GM12864 (cell line): ENCODE measurements around the gene LAIR1.

Experiments used
- DNase-seq: peaks from one replicate; pipeline ENCODE4 v3.0.0-alpha.2; 2011; ENCODE audit warnings: low read depth
- H3K4me3 ChIP-seq: 2 replicates; pipeline ENCODE4 v1.5.1; 2011; ENCODE audit warnings: mild to moderate bottlenecking, low read depth, low read length, control low read depth
- TF ChIP-seq, protein P1 (sequence below): IDR thresholded peaks from 2 replicates; pipeline ENCODE4 v1.5.1; 2011; ENCODE audit warnings: low read depth, mild to moderate bottlenecking, moderate library complexity, low read length, control low read depth, inconsistent platforms; ENCODE audit errors: missing control alignments

LAIR1 gene

GRCh38 chr19:54403054-54403453 is 38.3 kb upstream of the LAIR1 start:
- no peak for DNase-seq
- TF ChIP-seq, protein P1, sequence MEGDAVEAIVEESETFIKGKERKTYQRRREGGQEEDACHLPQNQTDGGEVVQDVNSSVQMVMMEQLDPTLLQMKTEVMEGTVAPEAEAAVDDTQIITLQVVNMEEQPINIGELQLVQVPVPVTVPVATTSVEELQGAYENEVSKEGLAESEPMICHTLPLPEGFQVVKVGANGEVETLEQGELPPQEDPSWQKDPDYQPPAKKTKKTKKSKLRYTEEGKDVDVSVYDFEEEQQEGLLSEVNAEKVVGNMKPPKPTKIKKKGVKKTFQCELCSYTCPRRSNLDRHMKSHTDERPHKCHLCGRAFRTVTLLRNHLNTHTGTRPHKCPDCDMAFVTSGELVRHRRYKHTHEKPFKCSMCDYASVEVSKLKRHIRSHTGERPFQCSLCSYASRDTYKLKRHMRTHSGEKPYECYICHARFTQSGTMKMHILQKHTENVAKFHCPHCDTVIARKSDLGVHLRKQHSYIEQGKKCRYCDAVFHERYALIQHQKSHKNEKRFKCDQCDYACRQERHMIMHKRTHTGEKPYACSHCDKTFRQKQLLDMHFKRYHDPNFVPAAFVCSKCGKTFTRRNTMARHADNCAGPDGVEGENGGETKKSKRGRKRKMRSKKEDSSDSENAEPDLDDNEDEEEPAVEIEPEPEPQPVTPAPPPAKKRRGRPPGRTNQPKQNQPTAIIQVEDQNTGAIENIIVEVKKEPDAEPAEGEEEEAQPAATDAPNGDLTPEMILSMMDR, result no peak
- no peak overlapping the region for H3K4me3 ChIP-seq

GRCh38 chr19:54400913-54401312 is 36.2 kb upstream of the LAIR1 start:
- no peak for DNase-seq
- no peak overlapping the region for H3K4me3 ChIP-seq
- TF ChIP-seq, protein P1, result no peak

DNA sequence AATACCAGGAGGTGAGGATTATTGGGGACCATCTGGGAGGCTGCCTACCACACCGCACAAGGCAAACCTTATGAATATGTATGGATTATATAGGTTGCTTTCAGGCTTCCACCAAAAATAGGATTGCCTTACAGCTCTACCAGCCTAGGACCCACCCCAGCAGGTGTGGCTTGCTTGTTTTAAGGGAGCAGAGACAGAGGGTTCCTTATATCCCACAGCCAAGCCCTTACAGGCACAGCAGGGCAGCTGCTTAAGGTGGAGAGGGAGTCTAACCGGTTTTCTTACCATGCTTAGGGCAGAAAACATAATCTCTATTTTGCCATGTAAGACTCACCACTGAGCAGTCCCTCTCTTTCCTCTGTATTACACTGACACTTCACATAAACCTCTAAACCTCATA is 34.5 kb upstream of the LAIR1 start:
- DNase-seq, result no peak
- TF ChIP-seq, protein P1, result no peak
- H3K4me3 ChIP-seq, result no peak overlapping the region

- no peak for DNase-seq
- no peak overlapping the region for H3K4me3 ChIP-seq
- TF ChIP-seq, protein P1, result no peak
Measured at GRCh38 chr19:54395685-54396084, 31.0 kb upstream of the LAIR1 start.

GRCh38 chr19:54393381-54393780 is 28.6 kb upstream of the LAIR1 start:
- no peak for DNase-seq
- TF ChIP-seq, protein P1, result no peak
- H3K4me3 ChIP-seq, result no peak overlapping the region

DNA sequence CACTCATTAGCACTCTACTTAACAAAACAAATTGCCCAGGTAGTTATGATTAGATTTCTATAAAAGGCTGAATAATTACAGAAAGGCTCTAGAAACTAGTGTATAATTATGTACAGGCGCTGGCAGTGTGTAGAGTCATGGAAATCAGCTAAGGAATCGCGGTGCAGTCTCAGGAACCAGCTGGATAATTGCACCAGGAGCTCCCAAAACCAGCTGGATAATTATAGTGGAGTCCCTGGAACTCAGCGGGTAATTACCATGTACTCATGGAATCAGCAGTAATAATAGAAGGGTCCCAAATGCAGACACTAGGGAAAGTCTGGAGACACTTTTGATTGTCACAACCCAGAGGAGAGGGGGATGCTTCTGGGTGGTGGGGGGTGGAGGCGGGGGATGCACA is 27.4 kb upstream of the LAIR1 start:
- DNase-seq, result no peak
- H3K4me3 ChIP-seq, result no peak overlapping the region
- TF ChIP-seq, protein P1, result no peak

DNA sequence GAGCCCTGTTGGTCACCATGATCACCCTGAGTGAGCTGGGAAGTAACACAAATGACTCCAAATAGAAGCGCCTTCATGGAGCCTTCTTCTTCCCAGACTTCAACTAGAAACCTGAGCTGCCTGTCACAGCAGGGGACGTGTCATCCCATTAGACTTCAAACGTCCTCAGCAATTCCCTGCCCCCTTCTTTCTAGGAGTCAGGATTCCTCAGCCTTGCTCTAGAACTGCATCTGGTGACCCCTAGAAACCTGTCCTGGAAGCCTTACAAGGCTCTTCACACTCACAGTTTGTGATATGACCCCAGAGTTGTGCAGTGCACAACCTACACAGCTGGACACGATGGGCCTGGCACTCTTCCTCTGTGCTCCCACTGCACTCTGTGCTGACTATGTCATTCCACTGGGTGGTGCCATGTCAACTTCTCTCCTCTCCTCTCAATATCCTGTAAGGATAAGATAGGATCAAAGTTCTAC is 26.9 kb upstream of the LAIR1 start:
- no peak for DNase-seq
- H3K4me3 ChIP-seq, result no peak overlapping the region
- TF ChIP-seq, protein P1, result no peak
